ENCODE measurements around the gene EPB41L3.

Gene EPB41L3

GRCh38 chr18:5519448-5520298, 24.1 kb downstream of the EPB41L3 start:
- Histone ChIP-seq H3K9ac (ENCODE audit: low read depth, low read length, poor library complexity) (no peak overlapping the region), H3K18ac (ENCODE audit: low read length) (no peak overlapping the region), H3K36me3 (replicated peaks in 1 of 2; ENCODE audit: control insufficient read depth in 2 of 2, insufficient read depth in 2 of 2, low read length in 2 of 2) (no peaks in the 10 kb centered on the region), H4K91ac (ENCODE audit: low read depth, low read length, poor library complexity) (no peak overlapping the region), H3K4me2 (ENCODE audit: insufficient read depth, low read length, poor library complexity, severe bottlenecking) (no peak overlapping the region), H3K23ac (ENCODE audit: low read depth, low read length, poor library complexity) (no peak overlapping the region), H2AK5ac (ENCODE audit: low read depth, low read length) (no peak overlapping the region), H3K9me3 (replicated peaks in 1 of 2; ENCODE audit: control insufficient read depth in 2 of 2, insufficient read depth in 1 of 2, low read depth in 1 of 2, low read length in 2 of 2) (no peaks in the 10 kb centered on the region), H2BK120ac (ENCODE audit: low read depth, low read length) (no peak overlapping the region), H2BK15ac (ENCODE audit: low read length) (no peak overlapping the region), H3K14ac (ENCODE audit: low read length) (no peak overlapping the region), H2BK5ac (ENCODE audit: low read length) (no peak overlapping the region), H3K4me1 (ENCODE audit: control insufficient read depth in 2 of 2, insufficient read depth in 1 of 2, low read depth in 1 of 2, low read length in 2 of 2) (no peaks in the 10 kb centered on the region), H3K4me3 (ENCODE audit: low read length in 2 of 2) (no peak overlapping the region), H3K27me3 (ENCODE audit: control insufficient read depth in 3 of 3, insufficient read depth in 3 of 3, low read depth in 1 of 3, low read length in 3 of 3) (no peaks in the 10 kb centered on the region), H3K27ac (replicated peaks; ENCODE audit: low read length) (no peak overlapping the region), H2BK12ac (ENCODE audit: low read length) (no peak overlapping the region), H3K4ac (ENCODE audit: low read length) (no peak overlapping the region), H3K79me1 (ENCODE audit: low read depth, low read length) (no peaks in the 10 kb centered on the region), H2AFZ (ENCODE audit: low read length) (no peak overlapping the region), H4K8ac (ENCODE audit: low read depth, low read length) (no peak overlapping the region)
- DNase-seq (ENCODE audit: low spot score), result no peak
- no CpG with 5 or more reads among the region's 10 CpGs for WGBS, 2 donors (ENCODE audit: extremely low coverage in 2 of 2, insufficient read length in 2 of 2, insufficient replicate concordance in 1 of 2)

GRCh38 chr18:5518899-5519371, 24.9 kb downstream of the EPB41L3 start:
- H3K4me1 ChIP-seq (ENCODE audit: control insufficient read depth in 2 of 2, insufficient read depth in 1 of 2, low read depth in 1 of 2, low read length in 2 of 2), result no peaks in the 10 kb centered on the region
- H3K4me2 ChIP-seq (ENCODE audit: insufficient read depth, low read length, poor library complexity, severe bottlenecking), result no peak overlapping the region
- no peak overlapping the region for H3K4ac ChIP-seq (ENCODE audit: low read length)
- no peak overlapping the region for H2AK5ac ChIP-seq (ENCODE audit: low read depth, low read length)
- no peak overlapping the region for H2AFZ ChIP-seq (ENCODE audit: low read length)
- H2BK12ac ChIP-seq (ENCODE audit: low read length), result no peak overlapping the region
- no peak overlapping the region for H4K91ac ChIP-seq (ENCODE audit: low read depth, low read length, poor library complexity)
- no peaks in the 10 kb centered on the region for H3K79me1 ChIP-seq (ENCODE audit: low read depth, low read length)
- H3K27ac ChIP-seq (replicated peaks; ENCODE audit: low read length), result no peak overlapping the region
- H3K4me3 ChIP-seq (ENCODE audit: low read length in 2 of 2), result no peak overlapping the region
- DNase-seq (ENCODE audit: low spot score), result no peak
- no peak overlapping the region for H3K23ac ChIP-seq (ENCODE audit: low read depth, low read length, poor library complexity)
- H4K8ac ChIP-seq (ENCODE audit: low read depth, low read length), result no peak overlapping the region
- no peak overlapping the region for H2BK120ac ChIP-seq (ENCODE audit: low read depth, low read length)
- no peaks in the 10 kb centered on the region for H3K27me3 ChIP-seq (ENCODE audit: control insufficient read depth in 3 of 3, insufficient read depth in 3 of 3, low read depth in 1 of 3, low read length in 3 of 3)
- H3K9me3 ChIP-seq (replicated peaks in 1 of 2; ENCODE audit: control insufficient read depth in 2 of 2, insufficient read depth in 1 of 2, low read depth in 1 of 2, low read length in 2 of 2), result no peaks in the 10 kb centered on the region
- H2BK5ac ChIP-seq (ENCODE audit: low read length), result no peak overlapping the region
- H2BK15ac ChIP-seq (ENCODE audit: low read length), result no peak overlapping the region
- no CpG with 5 or more reads among the region's 13 CpGs for WGBS, 2 donors (ENCODE audit: extremely low coverage in 2 of 2, insufficient read length in 2 of 2, insufficient replicate concordance in 1 of 2)
- no peak overlapping the region for H3K18ac ChIP-seq (ENCODE audit: low read length)
- H3K9ac ChIP-seq (ENCODE audit: low read depth, low read length, poor library complexity), result no peak overlapping the region
- H3K14ac ChIP-seq (ENCODE audit: low read length), result no peak overlapping the region
- H3K36me3 ChIP-seq (replicated peaks in 1 of 2; ENCODE audit: control insufficient read depth in 2 of 2, insufficient read depth in 2 of 2, low read length in 2 of 2), result no peaks in the 10 kb centered on the region

- Histone ChIP-seq H3K9ac (ENCODE audit: low read depth, low read length, poor library complexity) (no peak overlapping the region), H3K14ac (ENCODE audit: low read length) (no peak overlapping the region), H4K8ac (ENCODE audit: low read depth, low read length) (no peak overlapping the region), H3K4me1 (ENCODE audit: control insufficient read depth in 2 of 2, insufficient read depth in 1 of 2, low read depth in 1 of 2, low read length in 2 of 2) (no peaks in the 10 kb centered on the region), H3K23ac (ENCODE audit: low read depth, low read length, poor library complexity) (no peak overlapping the region), H3K79me1 (ENCODE audit: low read depth, low read length) (no peaks in the 10 kb centered on the region), H2BK5ac (ENCODE audit: low read length) (no peak overlapping the region), H3K36me3 (replicated peaks in 1 of 2; ENCODE audit: control insufficient read depth in 2 of 2, insufficient read depth in 2 of 2, low read length in 2 of 2) (no peaks in the 10 kb centered on the region), H2BK12ac (ENCODE audit: low read length) (no peak overlapping the region), H3K4me3 (ENCODE audit: low read length in 2 of 2) (no peak overlapping the region), H2AK5ac (ENCODE audit: low read depth, low read length) (no peak overlapping the region), H3K9me3 (replicated peaks in 1 of 2; ENCODE audit: control insufficient read depth in 2 of 2, insufficient read depth in 1 of 2, low read depth in 1 of 2, low read length in 2 of 2) (no peaks in the 10 kb centered on the region), H3K27ac (replicated peaks; ENCODE audit: low read length) (no peak overlapping the region), H4K91ac (ENCODE audit: low read depth, low read length, poor library complexity) (no peak overlapping the region), H3K18ac (ENCODE audit: low read length) (no peak overlapping the region), H3K4ac (ENCODE audit: low read length) (no peak overlapping the region), H2AFZ (ENCODE audit: low read length) (no peak overlapping the region), H2BK120ac (ENCODE audit: low read depth, low read length) (no peak overlapping the region), H3K4me2 (ENCODE audit: insufficient read depth, low read length, poor library complexity, severe bottlenecking) (no peak overlapping the region), H3K27me3 (ENCODE audit: control insufficient read depth in 3 of 3, insufficient read depth in 3 of 3, low read depth in 1 of 3, low read length in 3 of 3) (no peaks in the 10 kb centered on the region), H2BK15ac (ENCODE audit: low read length) (no peak overlapping the region)
- WGBS, 2 donors (ENCODE audit: extremely low coverage in 2 of 2, insufficient read length in 2 of 2, insufficient replicate concordance in 1 of 2), result no CpG with 5 or more reads among the region's 10 CpGs
- no peak for DNase-seq (ENCODE audit: low spot score)
Observed at GRCh38 chr18:5518179-5518770, 25.5 kb downstream of the EPB41L3 start.

- Histone ChIP-seq H3K27ac (replicated peaks; ENCODE audit: low read length) (no peak overlapping the region), H3K36me3 (replicated peaks in 1 of 2; ENCODE audit: control insufficient read depth in 2 of 2, insufficient read depth in 2 of 2, low read length in 2 of 2) (no peaks in the 10 kb centered on the region), H2BK120ac (ENCODE audit: low read depth, low read length) (no peak overlapping the region), H2AFZ (ENCODE audit: low read length) (no peak overlapping the region), H3K4ac (ENCODE audit: low read length) (no peak overlapping the region), H3K4me3 (ENCODE audit: low read length in 2 of 2) (no peak overlapping the region), H3K18ac (ENCODE audit: low read length) (no peak overlapping the region), H2BK15ac (ENCODE audit: low read length) (no peak overlapping the region), H4K91ac (ENCODE audit: low read depth, low read length, poor library complexity) (no peak overlapping the region), H3K27me3 (ENCODE audit: control insufficient read depth in 3 of 3, insufficient read depth in 3 of 3, low read depth in 1 of 3, low read length in 3 of 3) (no peaks in the 10 kb centered on the region), H3K9me3 (replicated peaks in 1 of 2; ENCODE audit: control insufficient read depth in 2 of 2, insufficient read depth in 1 of 2, low read depth in 1 of 2, low read length in 2 of 2) (no peaks in the 10 kb centered on the region), H2AK5ac (ENCODE audit: low read depth, low read length) (no peak overlapping the region), H3K9ac (ENCODE audit: low read depth, low read length, poor library complexity) (no peak overlapping the region), H4K8ac (ENCODE audit: low read depth, low read length) (no peak overlapping the region), H3K14ac (ENCODE audit: low read length) (no peak overlapping the region), H3K4me1 (ENCODE audit: control insufficient read depth in 2 of 2, insufficient read depth in 1 of 2, low read depth in 1 of 2, low read length in 2 of 2) (no peaks in the 10 kb centered on the region), H3K23ac (ENCODE audit: low read depth, low read length, poor library complexity) (no peak overlapping the region), H3K79me1 (ENCODE audit: low read depth, low read length) (no peaks in the 10 kb centered on the region), H2BK5ac (ENCODE audit: low read length) (no peak overlapping the region), H3K4me2 (ENCODE audit: insufficient read depth, low read length, poor library complexity, severe bottlenecking) (no peak overlapping the region), H2BK12ac (ENCODE audit: low read length) (no peak overlapping the region)
- WGBS, 2 donors (ENCODE audit: extremely low coverage in 2 of 2, insufficient read length in 2 of 2, insufficient replicate concordance in 1 of 2), result no CpG with 5 or more reads among the region's 6 CpGs
- no peak for DNase-seq (ENCODE audit: low spot score)
Observed at GRCh38 chr18:5516841-5517240, 27.0 kb downstream of the EPB41L3 start.
